Neuron (in vitro differentiated cells): ENCODE measurements around the gene PACC1.
A peak's percentile ranks its signal among the peaks of the same experiment; 100 is the strongest.

Source experiments
- H2AFZ ChIP-seq: one replicate; pipeline ENCODE4 v1.6.1; 2013; ENCODE audit warnings: low read depth, mild to moderate bottlenecking, inconsistent platforms, low read length, moderate library complexity
- H3K27me3 ChIP-seq: one replicate; pipeline ENCODE4 v1.6.1; 2013; ENCODE audit warnings: low read length; ENCODE audit not compliant: insufficient read depth
- H3K36me3 ChIP-seq: one replicate; pipeline ENCODE4 v1.6.1; 2013; ENCODE audit warnings: low read length; ENCODE audit not compliant: insufficient read depth
- H3K4me1 ChIP-seq: one replicate; pipeline ENCODE4 v1.6.1; 2013; ENCODE audit warnings: low read length; ENCODE audit not compliant: insufficient read depth
- H3K4me3 ChIP-seq: 2 replicates; pipeline ENCODE4 v1.5.1; 2013; ENCODE audit warnings: mild to moderate bottlenecking, low read length, moderate library complexity
- H3K9me3 ChIP-seq: one replicate; pipeline ENCODE4 v1.6.1; 2013; ENCODE audit warnings: low read length

Gene PACC1

GRCh38 chr1:212432661-212433576, 18.2 kb upstream of the PACC1 start, which contains the start of gene NENF:
NENF (plus strand) TSS chr1:212432920; CDS start chr1:212432944, 24 bp downstream.
- H3K36me3 ChIP-seq, result no peaks in the 10 kb centered on the region
- peak within 1 kb of the TSS; percentile 70 for H3K4me3 ChIP-seq

GRCh38 chr1:212432272-212432660, 17.6 kb upstream of the PACC1 start:
- H2AFZ ChIP-seq, result peak overlapping the region; percentile 97
- peak overlapping the region; percentile 70 for H3K4me3 ChIP-seq
- H3K36me3 ChIP-seq, result no peaks in the 10 kb centered on the region
- peaks cover 15% of the 10 kb centered on the region for H3K27me3 ChIP-seq
- H3K9me3 ChIP-seq, result no peaks in the 10 kb centered on the region
- peaks cover 19% of the 10 kb centered on the region for H3K4me1 ChIP-seq

More at GRCh38 chr1:212432661-212433576, 18.2 kb upstream of the PACC1 start, which contains the start of gene NENF:
- Histone ChIP-seq H3K4me1 (peaks cover 19% of the 10 kb centered on the region), H3K9me3 (no peaks in the 10 kb centered on the region), H3K27me3 (peaks cover 12% of the 10 kb centered on the region), H2AFZ (peak within 1 kb of the TSS; percentile 97)

- Histone ChIP-seq H2AFZ (no peak overlapping the region), H3K9me3 (no peaks in the 10 kb centered on the region), H3K27me3 (peaks cover 18% of the 10 kb centered on the region), H3K36me3 (no peaks in the 10 kb centered on the region), H3K4me1 (peaks cover 19% of the 10 kb centered on the region), H3K4me3 (no peak overlapping the region)
Measured at GRCh38 chr1:212431644-212432043, 17.0 kb upstream of the PACC1 start.

- H3K36me3 ChIP-seq, result no peaks in the 10 kb centered on the region
Measured at GRCh38 chr1:212430955-212431394, 16.3 kb upstream of the PACC1 start.

GRCh38 chr1:212430416-212430815, 15.7 kb upstream of the PACC1 start:
- peaks cover 20% of the 10 kb centered on the region for H3K27me3 ChIP-seq
- no peak overlapping the region for H3K4me3 ChIP-seq

More at GRCh38 chr1:212430955-212431394, 16.3 kb upstream of the PACC1 start:
- H2AFZ ChIP-seq, result no peak overlapping the region
- H3K4me1 ChIP-seq, result peaks cover 19% of the 10 kb centered on the region
- H3K4me3 ChIP-seq, result no peak overlapping the region
- H3K27me3 ChIP-seq, result peaks cover 20% of the 10 kb centered on the region
- H3K9me3 ChIP-seq, result no peaks in the 10 kb centered on the region

GRCh38 chr1:212428496-212428895, 13.8 kb upstream of the PACC1 start:
- peaks cover 20% of the 10 kb centered on the region for H3K27me3 ChIP-seq

More at GRCh38 chr1:212430416-212430815, 15.7 kb upstream of the PACC1 start:
- H2AFZ ChIP-seq, result no peak overlapping the region
- H3K4me1 ChIP-seq, result peaks cover 19% of the 10 kb centered on the region
- H3K9me3 ChIP-seq, result no peaks in the 10 kb centered on the region
- H3K36me3 ChIP-seq, result no peaks in the 10 kb centered on the region

GRCh38 chr1:212423879-212424278, 9.2 kb upstream of the PACC1 start:
- H3K4me1 ChIP-seq, result no peaks in the 10 kb centered on the region
- no peaks in the 10 kb centered on the region for H3K9me3 ChIP-seq
- no peak overlapping the region for H3K4me3 ChIP-seq
- no peaks in the 10 kb centered on the region for H3K36me3 ChIP-seq
- H3K27me3 ChIP-seq, result peaks cover 16% of the 10 kb centered on the region
- no peak overlapping the region for H2AFZ ChIP-seq

More at GRCh38 chr1:212428496-212428895, 13.8 kb upstream of the PACC1 start:
- H2AFZ ChIP-seq, result no peak overlapping the region
- H3K9me3 ChIP-seq, result no peaks in the 10 kb centered on the region
- no peaks in the 10 kb centered on the region for H3K36me3 ChIP-seq
- H3K4me1 ChIP-seq, result peaks cover 17% of the 10 kb centered on the region
- no peak overlapping the region for H3K4me3 ChIP-seq

GRCh38 chr1:212421165-212421564, 6.5 kb upstream of the PACC1 start:
- Histone ChIP-seq H3K4me1 (no peaks in the 10 kb centered on the region), H3K36me3 (no peaks in the 10 kb centered on the region), H2AFZ (no peak overlapping the region), H3K27me3 (no peaks in the 10 kb centered on the region), H3K4me3 (no peak overlapping the region), H3K9me3 (no peaks in the 10 kb centered on the region)

- Histone ChIP-seq H3K4me1 (peaks cover 12% of the 10 kb centered on the region), H3K27me3 (no peaks in the 10 kb centered on the region), H3K9me3 (no peaks in the 10 kb centered on the region), H3K36me3 (peaks cover 13% of the 10 kb centered on the region), H2AFZ (peak overlapping the region; percentile 88), H3K4me3 (peak overlapping the region; percentile 83)
Measured at GRCh38 chr1:212415107-212415841, 588 bp upstream of the PACC1 start.

GRCh38 chr1:212413902-212414327, 771 bp downstream of the PACC1 start:
- Histone ChIP-seq H3K27me3 (no peaks in the 10 kb centered on the region), H3K4me1 (peaks cover 12% of the 10 kb centered on the region), H3K4me3 (peak overlapping the region; percentile 83), H3K9me3 (no peaks in the 10 kb centered on the region), H2AFZ (peak overlapping the region; percentile 88), H3K36me3 (peaks cover 26% of the 10 kb centered on the region)

- H3K36me3 ChIP-seq, result peaks cover 37% of the 10 kb centered on the region
- H3K9me3 ChIP-seq, result no peaks in the 10 kb centered on the region
- H3K27me3 ChIP-seq, result no peaks in the 10 kb centered on the region
- H2AFZ ChIP-seq, result no peak overlapping the region
- peaks cover 12% of the 10 kb centered on the region for H3K4me1 ChIP-seq
- H3K4me3 ChIP-seq, result no peak overlapping the region
Measured at GRCh38 chr1:212412374-212412773, 2.3 kb downstream of the PACC1 start.

- Histone ChIP-seq H3K9me3 (peaks cover 4% of the 10 kb centered on the region), H2AFZ (no peak overlapping the region), H3K4me3 (no peak overlapping the region), H3K36me3 (peaks cover 53% of the 10 kb centered on the region), H3K4me1 (peaks cover 12% of the 10 kb centered on the region), H3K27me3 (no peaks in the 10 kb centered on the region)
Measured at GRCh38 chr1:212410231-212410820, 4.4 kb downstream of the PACC1 start.
